DOHH2 (cell line): ENCODE data around the gene SLC35F2.

Experiments used
- H3F3A ChIP-seq: fragments of 200-600 bp; sonication (generic), shearing (Covaris generic); 2 replicates; pipeline ENCODE4 v1.6.0; 2016; ENCODE audit warnings: antibody characterized with exemption, mild to moderate bottlenecking; ENCODE audit not compliant: control insufficient read depth, insufficient read depth
- H3K27ac ChIP-seq: fragments of 200-600 bp; sonication (generic); 2 replicates; pipeline ENCODE4 v1.5.1; 2014; ENCODE audit warnings: low read depth, mild to moderate bottlenecking, low read length, moderate library complexity
- H3K27me3 ChIP-seq: fragments of 200-600 bp; sonication (generic); 2 replicates; pipeline ENCODE4 v1.6.1; 2014; ENCODE audit warnings: mild to moderate bottlenecking, low read length, mixed read lengths; ENCODE audit not compliant: control insufficient read depth
- H3K36me3 ChIP-seq: fragments of 200-600 bp; sonication (generic); 2 replicates; pipeline ENCODE4 v1.6.1; 2014; ENCODE audit warnings: mild to moderate bottlenecking, low read length, moderate library complexity, mixed read lengths; ENCODE audit not compliant: control insufficient read depth
- H3K4me1 ChIP-seq: fragments of 200-600 bp; sonication (generic); 2 replicates; pipeline ENCODE4 v1.6.1; 2014; ENCODE audit warnings: mild to moderate bottlenecking, low read length, mixed read lengths; ENCODE audit not compliant: control insufficient read depth
- H3K4me2 ChIP-seq: fragments of 200-600 bp; sonication (generic); 2 replicates; pipeline ENCODE4 v1.6.0; 2014; ENCODE audit warnings: mild to moderate bottlenecking, low read length, moderate library complexity
- H3K4me3 ChIP-seq: fragments of 200-600 bp; sonication (generic); 2 replicates; pipeline ENCODE4 v1.5.1; 2014; ENCODE audit warnings: mild to moderate bottlenecking, low read length, mixed read lengths
- H3K79me2 ChIP-seq: fragments of 200-600 bp; sonication (generic); 2 replicates; pipeline ENCODE4 v1.6.1; 2014; ENCODE audit warnings: mild to moderate bottlenecking, low read length, mixed read lengths; ENCODE audit not compliant: control insufficient read depth
- H3K9me2 ChIP-seq: fragments of 200-600 bp; sonication (generic); replicated peaks from 2 replicates; pipeline ENCODE4 v1.6.1; 2014; ENCODE audit warnings: mild to moderate bottlenecking, low read length, mixed read lengths; ENCODE audit not compliant: control insufficient read depth
- H3K9me3 ChIP-seq: fragments of 200-600 bp; sonication (generic); 2 replicates; pipeline ENCODE4 v1.6.1; 2014; ENCODE audit warnings: antibody characterized with exemption, low read length, mixed read lengths; ENCODE audit not compliant: control insufficient read depth, insufficient read depth
- H4K20me1 ChIP-seq: fragments of 200-600 bp; sonication (generic); 2 replicates; pipeline ENCODE4 v1.6.0; 2014; ENCODE audit warnings: low read depth, mild to moderate bottlenecking, antibody characterized with exemption, low read length, moderate library complexity; ENCODE audit not compliant: control insufficient read depth, insufficient read depth
- CTCF ChIP-seq: fragments of 200-600 bp; sonication (generic); IDR thresholded peaks from one replicate; pipeline ENCODE4 v1.5.1; 2014; ENCODE audit warnings: antibody characterized with exemption, mild to moderate bottlenecking, low read depth, low read length; ENCODE audit not compliant: poor library complexity, severe bottlenecking
- EZH2phosphoT487 ChIP-seq: fragments of 200-600 bp; sonication (generic); IDR thresholded peaks from 2 replicates; pipeline ENCODE4 v1.6.1; 2017; ENCODE audit warnings: borderline replicate concordance, mild to moderate bottlenecking, antibody characterized with exemption, low read length, moderate library complexity, mixed read lengths

The SLC35F2 gene

DNA sequence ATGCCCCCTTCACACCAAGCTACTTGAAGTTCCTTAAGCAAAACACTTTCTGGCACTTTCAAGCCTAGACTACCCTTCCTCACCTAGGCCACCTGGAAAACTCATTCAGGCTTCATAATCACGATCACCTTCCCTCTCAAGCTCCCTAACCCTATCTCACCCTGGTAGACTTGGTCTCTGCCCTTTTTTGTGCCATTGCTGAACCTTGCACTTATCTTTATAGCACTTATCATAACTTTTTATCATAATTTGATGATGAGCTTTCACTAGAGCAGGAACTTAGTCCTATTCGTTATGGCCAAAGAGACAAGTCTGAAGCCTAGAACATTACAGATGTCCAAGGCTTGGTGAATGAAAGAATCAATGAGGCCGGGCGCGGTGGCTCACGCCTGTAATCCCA, 5.5 kb downstream of the SLC35F2 start:
- H3F3A ChIP-seq: peaks cover 7% of the 10 kb centered on the region; the same call in 1 of the 2 replicates
- H3K27me3 ChIP-seq: no peaks in the 10 kb centered on the region
- TF ChIP-seq EZH2phosphoT487: no peak
- no peak for TF ChIP-seq CTCF
- peaks cover 95% of the 10 kb centered on the region for H3K79me2 ChIP-seq
- no peak overlapping the region for H3K4me3 ChIP-seq
- peaks cover under 1% of the 10 kb centered on the region; the same call in 1 of the 2 replicates for H3K36me3 ChIP-seq
- H3K9me3 ChIP-seq: no peaks in the 10 kb centered on the region
- H3K4me2 ChIP-seq: no peak overlapping the region
- peaks cover 15% of the 10 kb centered on the region for H3K4me1 ChIP-seq
- H3K9me2 ChIP-seq: no peaks in the 10 kb centered on the region
- H3K27ac ChIP-seq: no peak overlapping the region
- H4K20me1 ChIP-seq: peaks cover 13% of the 10 kb centered on the region; the same call in 1 of the 2 replicates

- Histone ChIP-seq H3F3A (peaks cover 2% of the 10 kb centered on the region; the same call in 1 of the 2 replicates), H3K4me3 (no peak overlapping the region), H3K4me2 (no peak overlapping the region), H4K20me1 (peaks cover 17% of the 10 kb centered on the region; the same call in 1 of the 2 replicates), H3K27ac (no peak overlapping the region), H3K27me3 (no peaks in the 10 kb centered on the region), H3K36me3 (no peaks in the 10 kb centered on the region), H3K79me2 (peaks cover 95% of the 10 kb centered on the region), H3K9me2 (no peaks in the 10 kb centered on the region), H3K4me1 (peaks cover 8% of the 10 kb centered on the region), H3K9me3 (no peaks in the 10 kb centered on the region)
- TF ChIP-seq CTCF (no peak), EZH2phosphoT487 (no peak)
Measured at GRCh38 chr11:107851704-107852310, 6.8 kb downstream of the SLC35F2 start.

DNA sequence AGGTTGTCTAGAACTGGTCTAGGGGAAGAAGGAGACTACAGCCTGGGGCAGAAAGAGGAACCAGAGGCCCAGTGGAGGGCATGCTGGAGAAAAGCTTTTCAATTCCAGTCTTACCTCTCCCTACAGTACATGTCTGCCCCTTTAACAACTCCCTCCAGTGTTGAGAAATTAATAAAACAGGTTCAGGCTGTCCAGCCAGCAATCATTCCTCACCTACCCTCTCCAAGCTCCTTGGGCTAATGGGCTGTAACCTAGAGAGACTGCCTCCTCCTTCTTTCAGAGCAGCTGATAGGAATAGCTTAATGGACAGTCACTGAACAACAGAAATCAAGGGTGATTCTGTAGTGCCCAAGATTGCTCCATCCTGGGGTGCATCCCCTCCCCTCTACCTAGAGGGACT, 8.8 kb downstream of the SLC35F2 start:
- Histone ChIP-seq H3K36me3 (peaks cover 3% of the 10 kb centered on the region), H3K27me3 (no peaks in the 10 kb centered on the region), H4K20me1 (peaks cover 14% of the 10 kb centered on the region; the same call in 1 of the 2 replicates), H3K27ac (no peak overlapping the region), H3K4me3 (no peak overlapping the region), H3K79me2 (peaks cover 95% of the 10 kb centered on the region), H3K9me3 (no peaks in the 10 kb centered on the region), H3K9me2 (no peaks in the 10 kb centered on the region), H3F3A (no peaks in the 10 kb centered on the region), H3K4me2 (no peak overlapping the region), H3K4me1 (peaks cover 7% of the 10 kb centered on the region)
- TF ChIP-seq CTCF (no peak), EZH2phosphoT487 (no peak)
